Daoy (cell line): ENCODE results near the gene TENT4A. TPM values are rescaled to one million over a fixed set of nuclear protein-coding genes. Genes with fewer than 3 reads are reported as not detected.

ENCODE experiments used
- DNase-seq: peaks from one replicate; pipeline ENCODE4 v3.0.0-alpha.2; 2015; ENCODE audit warnings: low read depth
- total RNA-seq: library from RNA; depleted of rRNA; stranded (reverse); fragments of >200 nt; shearing (Covaris generic); gene quantifications from 2 replicates; pipeline ENCODE4 v1.2.3, GENCODE V29; 2014; rRNA removed

The TENT4A gene
- total RNA-seq, 1 experiment from 2014 or later: 5.4 TPM

DNA sequence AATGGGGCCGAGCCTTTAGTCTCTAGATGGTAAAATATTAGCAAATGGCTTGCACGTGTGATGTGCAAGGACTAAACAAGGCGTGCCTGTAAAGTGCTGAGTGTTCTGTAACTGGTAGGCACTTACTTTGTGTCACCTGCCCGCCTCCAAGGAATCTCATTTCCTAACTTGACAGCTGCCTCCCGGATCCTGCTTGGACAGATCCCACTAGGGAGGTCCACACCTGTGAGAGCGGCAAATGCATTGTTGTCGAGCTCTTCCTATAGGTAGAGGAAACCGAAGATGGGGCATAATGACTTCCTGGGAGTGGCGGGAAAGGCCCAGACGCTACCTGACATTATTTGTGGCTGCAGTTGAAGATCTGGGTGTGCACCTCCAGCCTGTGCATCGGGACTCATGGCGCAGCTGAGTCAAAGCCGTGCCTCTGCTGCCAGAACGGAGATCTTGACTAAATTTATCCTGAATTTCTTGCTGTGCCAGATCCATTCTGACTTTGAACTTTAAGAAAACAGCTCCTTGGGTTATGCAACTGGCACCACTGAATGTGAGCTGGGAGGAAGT is 79.8 kb downstream of the TENT4A start:
- DNase-seq: no peak

DNA sequence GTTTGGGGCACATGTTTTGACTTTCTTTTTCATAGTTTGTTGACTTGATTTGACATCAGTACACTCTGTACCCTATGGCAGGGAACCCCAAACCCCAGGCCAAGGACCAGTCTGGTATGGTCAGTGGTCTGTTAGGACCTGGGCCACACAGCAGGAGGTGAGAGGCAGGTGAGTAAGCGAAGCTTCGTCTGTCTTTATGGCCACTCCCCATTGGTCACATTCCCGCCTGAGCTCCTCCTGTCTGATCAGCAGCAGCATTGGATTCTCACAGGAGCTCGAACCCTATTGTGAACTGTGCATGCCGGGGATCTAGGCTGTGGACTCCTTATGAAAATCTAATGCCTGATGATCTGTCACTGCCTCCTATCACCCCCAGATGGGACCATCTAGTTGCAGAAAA is 88.0 kb downstream of the TENT4A start:
- no peak for DNase-seq

DNA sequence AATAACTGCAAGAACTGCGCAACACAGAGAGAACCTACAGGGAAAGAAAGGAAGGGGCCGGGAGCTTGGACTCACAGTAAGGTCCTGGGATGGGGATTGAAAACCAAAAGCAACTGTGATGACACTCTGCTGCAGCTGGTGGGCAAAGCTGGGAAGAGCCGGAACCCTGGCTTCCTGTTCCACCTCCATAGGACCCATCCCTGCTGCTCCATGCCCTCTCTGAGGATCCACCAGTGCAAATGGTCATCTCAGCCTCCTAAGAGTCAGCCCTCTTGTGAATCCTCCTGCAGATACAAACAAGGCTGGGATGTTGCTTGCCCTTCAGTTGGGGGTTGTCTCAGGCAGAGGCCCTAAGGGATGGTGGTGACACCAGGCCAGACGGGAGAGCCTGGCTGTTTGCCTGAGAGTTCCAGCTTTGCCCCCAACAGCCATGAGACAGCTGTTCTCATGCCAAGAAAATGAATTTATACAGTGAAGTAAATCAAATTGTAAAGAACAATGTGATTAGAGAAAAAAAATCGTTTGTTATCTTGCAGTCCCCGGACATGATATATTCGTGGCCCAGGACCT is 90.8 kb downstream of the TENT4A start:
- DNase-seq: no peak

DNA sequence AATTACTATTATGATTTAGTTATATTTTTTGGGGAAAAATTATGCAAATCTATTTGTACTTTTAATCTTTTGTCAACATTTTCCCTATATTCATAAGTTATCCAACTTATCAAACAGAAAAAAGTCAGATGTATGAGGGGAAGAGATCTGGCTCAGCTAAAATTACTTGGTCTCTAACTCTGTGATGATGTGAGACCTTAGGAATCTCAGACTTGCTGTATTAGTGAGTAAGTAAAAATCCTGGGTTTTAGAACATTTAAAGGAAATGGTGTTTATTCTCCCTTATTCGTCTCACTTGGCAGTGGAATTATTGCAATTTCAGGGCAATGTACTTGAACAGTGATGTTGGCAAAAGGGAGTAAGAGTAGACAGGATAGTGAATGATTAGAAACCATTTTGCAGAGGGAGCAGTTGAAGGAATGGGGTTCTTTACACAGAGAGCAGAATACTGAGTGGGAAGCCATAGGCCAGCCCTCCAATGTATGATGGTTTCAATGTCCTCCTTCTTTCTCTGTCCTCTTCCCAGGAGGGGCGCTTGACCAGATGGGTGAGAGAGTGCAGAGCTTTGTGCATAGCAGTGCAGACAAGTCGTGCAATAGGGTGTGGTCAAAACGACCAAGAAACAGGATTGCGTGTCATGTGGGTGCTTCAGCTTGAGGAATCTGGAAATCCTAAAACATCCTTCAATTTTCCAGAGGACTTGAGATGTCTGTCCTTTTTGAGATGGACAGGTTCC is 91.7 kb downstream of the TENT4A start:
- DNase-seq: no peak

DNA sequence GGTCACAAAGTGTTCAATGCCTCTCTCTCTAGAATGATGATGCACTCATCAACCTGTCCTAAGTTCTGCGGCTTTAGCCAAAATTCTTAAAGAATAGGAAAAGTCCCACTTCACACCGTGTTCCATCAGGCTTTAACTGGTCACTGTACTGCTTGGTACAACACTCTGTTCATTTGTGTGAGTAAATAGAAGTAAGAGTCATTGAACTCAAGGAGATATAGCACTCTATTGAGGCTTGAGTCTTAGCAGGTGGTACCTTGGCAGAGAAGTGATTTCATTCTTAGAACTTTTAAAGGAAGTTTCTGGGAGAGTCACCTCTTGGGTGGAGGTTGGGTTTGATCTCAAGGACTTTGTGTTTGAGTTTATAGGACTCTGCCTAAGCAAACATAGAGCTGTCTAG is 92.6 kb downstream of the TENT4A start:
- DNase-seq: no peak

Other genes with a start within 250 kb of the TENT4A start
- 52.6 and 54.5 TPM in 2 replicates for gene NSUN2, start 80.4 kb upstream of the TENT4A start, total RNA-seq
- 8.6 and 14.3 TPM in 2 replicates for gene SRD5A1, start 80.0 kb upstream of the TENT4A start, total RNA-seq